ENCODE results near the gene SCYL1.
A peak's percentile ranks its signal among the peaks of the same experiment; 100 is the strongest.

The SCYL1 gene

DNA sequence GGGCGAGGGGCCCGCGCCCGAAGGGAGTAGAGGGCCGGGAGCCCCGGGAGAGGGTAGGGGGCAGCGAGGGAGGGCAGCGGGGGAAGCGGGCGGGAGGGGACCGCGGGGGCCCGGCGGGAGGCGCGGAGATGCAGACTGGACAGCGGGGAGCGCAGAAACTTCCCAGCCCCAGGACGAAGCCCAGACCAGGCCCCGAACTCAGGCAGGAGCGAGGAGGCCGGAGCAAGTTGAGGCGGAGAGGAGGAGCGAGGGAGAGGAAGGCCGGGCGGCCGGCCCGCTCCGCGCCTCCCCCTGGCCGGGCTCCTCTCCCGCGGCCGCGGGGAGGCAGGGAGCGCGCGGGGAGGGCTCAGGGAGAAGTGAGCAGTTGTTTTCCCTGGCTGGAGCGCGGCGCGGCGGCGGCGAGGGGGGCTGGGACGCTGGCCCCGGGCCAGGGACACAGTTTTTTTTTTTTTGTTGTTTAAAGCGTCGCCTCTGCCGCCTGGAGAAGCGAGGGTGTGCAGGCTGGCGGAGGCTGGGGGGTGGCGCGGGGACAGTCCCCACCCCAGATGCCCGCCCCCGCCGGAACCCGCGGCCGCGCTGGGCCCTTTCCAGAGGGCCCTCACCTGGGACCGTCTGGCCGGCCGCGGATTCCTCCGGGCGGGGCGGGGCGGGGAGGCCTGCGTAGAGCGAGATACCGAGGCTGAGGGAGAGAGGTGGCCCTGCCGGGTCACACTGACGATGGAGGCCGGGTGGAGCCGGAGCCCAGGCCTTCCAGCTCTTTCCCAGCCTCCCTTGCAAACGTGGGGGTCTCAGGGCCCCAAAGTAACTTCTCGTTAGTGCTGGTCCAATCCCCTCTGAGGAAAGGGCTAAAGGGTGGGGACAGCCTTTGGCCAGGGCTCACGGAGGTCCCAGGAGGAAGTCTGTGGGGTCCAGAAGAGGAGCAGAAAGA, 33.4 kb downstream of the SCYL1 start, which contains the start of gene LTBP3:
Gene LTBP3, minus strand, starts transcription at position 358 of the 928 bp plus-strand sequence. CDS start 400 bp downstream, outside the sequence.
- Histone ChIP-seq H3K27ac (ENCODE audit: low read length) (peak within 1 kb of the TSS; percentile 23; the same call in 1 of the 2 replicates), H3K9me3 (replicated peaks; ENCODE audit: insufficient read depth, low read length) (no peaks in the 10 kb centered on the region), H3F3A (ENCODE audit: insufficient read depth, low read length) (peaks cover 15% of the 10 kb centered on the region; the same call in 1 of the 2 replicates), H3K9ac (ENCODE audit: low read length) (peak within 1 kb of the TSS; percentile 65; the same call in 1 of the 2 replicates), H3K27me3 (replicated peaks; ENCODE audit: insufficient read depth, low read length) (no peaks in the 10 kb centered on the region), H3K4me2 (ENCODE audit: low read depth, low read length) (peak within 1 kb of the TSS; percentile 79), H3K4me3 (ENCODE audit: low read length) (peak within 1 kb of the TSS; percentile 59), H3K4me1 (ENCODE audit: low read length) (0 out of 2 replicates have a peak, but pooled peaks cover 5% of the 10 kb centered on the region), H3K9me2 (replicated peaks; ENCODE audit: insufficient read depth, low read length) (no peaks in the 10 kb centered on the region), H3K36me3 (replicated peaks; ENCODE audit: insufficient read depth, low read length) (no peaks in the 10 kb centered on the region), H2AFZ (ENCODE audit: low read length) (peak within 1 kb of the TSS; percentile 78), H4K20me1 (ENCODE audit: insufficient read depth, low read length) (no peaks in the 10 kb centered on the region), H3K79me2 (ENCODE audit: low read length) (no peaks in the 10 kb centered on the region)
- peak; percentile 42 for DNase-seq
- TF ChIP-seq, protein P1, sequence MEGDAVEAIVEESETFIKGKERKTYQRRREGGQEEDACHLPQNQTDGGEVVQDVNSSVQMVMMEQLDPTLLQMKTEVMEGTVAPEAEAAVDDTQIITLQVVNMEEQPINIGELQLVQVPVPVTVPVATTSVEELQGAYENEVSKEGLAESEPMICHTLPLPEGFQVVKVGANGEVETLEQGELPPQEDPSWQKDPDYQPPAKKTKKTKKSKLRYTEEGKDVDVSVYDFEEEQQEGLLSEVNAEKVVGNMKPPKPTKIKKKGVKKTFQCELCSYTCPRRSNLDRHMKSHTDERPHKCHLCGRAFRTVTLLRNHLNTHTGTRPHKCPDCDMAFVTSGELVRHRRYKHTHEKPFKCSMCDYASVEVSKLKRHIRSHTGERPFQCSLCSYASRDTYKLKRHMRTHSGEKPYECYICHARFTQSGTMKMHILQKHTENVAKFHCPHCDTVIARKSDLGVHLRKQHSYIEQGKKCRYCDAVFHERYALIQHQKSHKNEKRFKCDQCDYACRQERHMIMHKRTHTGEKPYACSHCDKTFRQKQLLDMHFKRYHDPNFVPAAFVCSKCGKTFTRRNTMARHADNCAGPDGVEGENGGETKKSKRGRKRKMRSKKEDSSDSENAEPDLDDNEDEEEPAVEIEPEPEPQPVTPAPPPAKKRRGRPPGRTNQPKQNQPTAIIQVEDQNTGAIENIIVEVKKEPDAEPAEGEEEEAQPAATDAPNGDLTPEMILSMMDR (IDR thresholded peaks at IDR 0.05; ENCODE audit: low read length), result no peak
- TF ChIP-seq EZH2 (optimal IDR thresholded peaks at IDR 0.05; ENCODE audit: low read depth, low read length), result no peak

DNA sequence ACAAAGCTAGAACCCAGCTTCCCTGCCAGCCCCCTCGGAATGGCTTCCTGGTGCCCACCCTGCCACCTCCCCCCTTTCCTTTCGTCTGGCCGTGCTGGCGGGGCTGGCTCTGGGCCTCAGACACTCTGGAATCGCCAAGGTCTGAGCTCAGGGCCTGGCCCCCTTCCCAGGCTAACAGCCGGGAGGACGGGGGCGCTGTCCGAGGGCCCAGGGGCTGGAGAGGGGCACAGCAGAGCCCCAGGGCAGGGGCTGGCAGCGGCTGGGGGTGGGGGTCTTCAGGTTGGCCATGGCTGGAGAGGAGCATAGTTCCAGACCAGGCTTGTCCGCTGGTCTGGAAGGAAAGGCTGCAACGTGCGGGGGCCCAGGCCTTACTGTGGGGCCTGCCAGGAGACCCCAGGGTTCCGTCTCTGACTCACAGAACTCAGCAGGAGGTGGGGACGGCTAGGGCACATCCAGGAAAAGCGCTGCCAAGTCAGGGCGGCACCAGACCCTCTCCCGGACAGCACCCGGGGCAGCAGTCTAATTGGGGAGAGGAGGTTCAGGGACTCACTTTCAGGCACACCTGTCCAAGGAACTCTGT, 34.1 kb downstream of the SCYL1 start:
- Histone ChIP-seq H3K36me3 (replicated peaks; ENCODE audit: insufficient read depth, low read length) (no peaks in the 10 kb centered on the region), H4K20me1 (ENCODE audit: insufficient read depth, low read length) (no peaks in the 10 kb centered on the region), H3K9me2 (replicated peaks; ENCODE audit: insufficient read depth, low read length) (no peaks in the 10 kb centered on the region), H3K4me1 (ENCODE audit: low read length) (0 out of 2 replicates have a peak, but pooled peaks cover 5% of the 10 kb centered on the region), H3K4me2 (ENCODE audit: low read depth, low read length) (peak overlapping the region; percentile 79), H3K27me3 (replicated peaks; ENCODE audit: insufficient read depth, low read length) (no peaks in the 10 kb centered on the region), H3K4me3 (ENCODE audit: low read length) (peak overlapping the region; percentile 59), H3K27ac (ENCODE audit: low read length) (no peak overlapping the region), H3K9me3 (replicated peaks; ENCODE audit: insufficient read depth, low read length) (no peaks in the 10 kb centered on the region), H2AFZ (ENCODE audit: low read length) (peak overlapping the region; percentile 78), H3F3A (ENCODE audit: insufficient read depth, low read length) (peaks cover 15% of the 10 kb centered on the region; the same call in 1 of the 2 replicates), H3K79me2 (ENCODE audit: low read length) (no peaks in the 10 kb centered on the region), H3K9ac (ENCODE audit: low read length) (peak overlapping the region; percentile 65; the same call in 1 of the 2 replicates)
- TF ChIP-seq EZH2 (optimal IDR thresholded peaks at IDR 0.05; ENCODE audit: low read depth, low read length) (no peak), EZH2phosphoT487 (IDR thresholded peaks at IDR 0.05; ENCODE audit: low read length) (no peak)
- TF ChIP-seq, protein P1 (IDR thresholded peaks at IDR 0.05; ENCODE audit: low read length), result no peak
- DNase-seq, result no peak

DNA sequence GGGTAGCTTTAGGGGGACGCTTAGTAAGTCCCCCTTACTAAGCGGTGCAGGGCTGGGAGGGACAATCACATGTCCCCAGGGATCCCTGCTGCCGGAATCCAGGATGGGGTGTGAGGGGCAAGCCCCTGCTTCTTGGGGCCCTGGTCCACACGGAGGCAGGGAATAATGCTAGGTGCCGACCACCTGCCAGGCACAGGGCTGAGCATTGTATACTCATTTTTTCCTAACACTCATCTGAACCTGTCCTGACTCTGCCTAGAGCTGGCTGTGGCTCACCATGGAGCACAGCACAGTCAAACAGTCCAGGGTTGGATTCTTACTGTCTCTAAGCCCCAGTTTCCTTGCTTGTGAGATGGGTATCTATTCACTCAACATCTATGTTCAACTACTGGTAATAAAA, 34.7 kb downstream of the SCYL1 start:
- no peak for DNase-seq
- Histone ChIP-seq H3K27me3 (replicated peaks; ENCODE audit: insufficient read depth, low read length) (no peaks in the 10 kb centered on the region), H3K36me3 (replicated peaks; ENCODE audit: insufficient read depth, low read length) (no peaks in the 10 kb centered on the region), H3K9ac (ENCODE audit: low read length) (no peak overlapping the region), H4K20me1 (ENCODE audit: insufficient read depth, low read length) (no peaks in the 10 kb centered on the region), H3K27ac (ENCODE audit: low read length) (no peak overlapping the region), H3K9me2 (replicated peaks; ENCODE audit: insufficient read depth, low read length) (no peaks in the 10 kb centered on the region), H3K4me2 (ENCODE audit: low read depth, low read length) (no peak overlapping the region), H3K79me2 (ENCODE audit: low read length) (no peaks in the 10 kb centered on the region), H3F3A (ENCODE audit: insufficient read depth, low read length) (peaks cover 15% of the 10 kb centered on the region; the same call in 1 of the 2 replicates), H3K4me3 (ENCODE audit: low read length) (no peak overlapping the region), H2AFZ (ENCODE audit: low read length) (no peak overlapping the region), H3K9me3 (replicated peaks; ENCODE audit: insufficient read depth, low read length) (no peaks in the 10 kb centered on the region), H3K4me1 (ENCODE audit: low read length) (0 out of 2 replicates have a peak, but pooled peaks cover 5% of the 10 kb centered on the region)
- TF ChIP-seq EZH2 (optimal IDR thresholded peaks at IDR 0.05; ENCODE audit: low read depth, low read length) (no peak), EZH2phosphoT487 (IDR thresholded peaks at IDR 0.05; ENCODE audit: low read length) (no peak)
- TF ChIP-seq, protein P1 (IDR thresholded peaks at IDR 0.05; ENCODE audit: low read length), result no peak

Measured in MM.1S (cell line).